Endothelial cell of umbilical vein (primary cell): ENCODE data around the gene NEDD4L. TPM values are rescaled to one million over a fixed set of nuclear protein-coding genes. Genes with fewer than 3 reads are reported as not detected.

Experiments used
- BruUV-seq: library from RNA; stranded (reverse); fragments of 400-500 nt; replicated peaks from 2 replicates; lab custom pipeline; 2021; lab: Mats Ljungman, UMichigan
- CTCF ChIA-PET: fragments of 300-600, 350-600 bp; sonication (Branson Sonifier 250); formaldehyde crosslinking; loops from one replicate; lab custom pipeline; 2021; ENCODE audit warnings: antibody characterized with exemption, inconsistent platforms; lab: Charles Lee
- POLR2A ChIA-PET: fragments of 300-600, 350-600 bp; sonication (Branson Sonifier 250); formaldehyde crosslinking; loops from one replicate; lab custom pipeline; 2021; ENCODE audit warnings: antibody characterized with exemption, inconsistent platforms; lab: Charles Lee
- DNase-seq: peaks from one replicate; pipeline ENCODE4 v3.0.0-alpha.2; 2011; ENCODE audit warnings: low read depth, low spot score
- FAIRE-seq: peaks from 2 replicates; lab custom pipeline; 2011; peaks lifted over from hg19 to GRCh38; lab: Jason Lieb, UNC
- H2AFZ ChIP-seq: 2 replicates; pipeline ENCODE4 v1.6.0; 2012; ENCODE audit warnings: low read depth, low read length, control low read depth, inconsistent platforms
- H3K27ac ChIP-seq: 2 replicates; pipeline ENCODE4 v1.5.1; 2011; ENCODE audit warnings: low read depth, mild to moderate bottlenecking, control low read depth, low read length, moderate library complexity; ENCODE audit not compliant: insufficient read depth
- H3K27me3 ChIP-seq, 2 experiments: 2 replicates each; pipeline versions ENCODE4 v1.6.0 to v1.6.1; 2011; ENCODE audit warnings: low read length in 2 of 2, mixed read lengths in 1 of 2; ENCODE audit not compliant: control insufficient read depth in 2 of 2, insufficient read depth in 2 of 2
- H3K36me3 ChIP-seq, 2 experiments: 2 replicates in 1 of 2; 3 replicates in 1 of 2; pipeline ENCODE4 v1.5.1; 2011; ENCODE audit warnings: low read length in 2 of 2, mild to moderate bottlenecking in 1 of 2, moderate library complexity in 1 of 2; ENCODE audit not compliant: control insufficient read depth in 2 of 2, insufficient read depth in 2 of 2; ENCODE audit errors: extremely low read depth in 1 of 2
- H3K4me1 ChIP-seq: 3 replicates; pipeline ENCODE4 v1.5.1; 2011; ENCODE audit warnings: mild to moderate bottlenecking, low read length; ENCODE audit not compliant: control insufficient read depth, insufficient read depth; ENCODE audit errors: extremely low read depth
- H3K4me2 ChIP-seq: 2 replicates; pipeline ENCODE4 v1.6.1; 2011; ENCODE audit warnings: low read length, control low read depth, mixed read lengths; ENCODE audit not compliant: insufficient read depth
- H3K4me3 ChIP-seq, 3 experiments: fragments of 200-600 bp in 1 of 3; sonication (generic), shearing (Covaris generic) in 1 of 3; replicated peaks in 1 of 3; 2 replicates each; pipeline ENCODE4 v1.5.1; 2011 to 2016; ENCODE audit warnings: control low read depth in 3 of 3, low read length in 3 of 3, mild to moderate bottlenecking in 2 of 3, inconsistent platforms in 1 of 3, low read depth in 1 of 3, moderate library complexity in 1 of 3; ENCODE audit not compliant: insufficient read depth in 1 of 3
- H3K79me2 ChIP-seq: 2 replicates; pipeline ENCODE4 v1.6.0; 2012; ENCODE audit warnings: low read length, inconsistent platforms; ENCODE audit not compliant: control insufficient read depth, insufficient read depth
- H3K9ac ChIP-seq: replicated peaks from 2 replicates; pipeline ENCODE3; 2011; ENCODE audit warnings: low read length, control low read depth; ENCODE audit not compliant: insufficient read depth; ENCODE audit errors: extremely low read depth
- H3K9me1 ChIP-seq: replicated peaks from 3 replicates; pipeline ENCODE4 v1.6.0; 2011; ENCODE audit warnings: mild to moderate bottlenecking, low read length; ENCODE audit not compliant: control insufficient read depth, insufficient read depth; ENCODE audit errors: extremely low read depth
- H3K9me3 ChIP-seq: replicated peaks from 2 replicates; pipeline ENCODE4 v1.5.1; 2012; ENCODE audit warnings: low read length, inconsistent platforms; ENCODE audit not compliant: control insufficient read depth, insufficient read depth
- H4K20me1 ChIP-seq: replicated peaks from 2 replicates; pipeline ENCODE3; 2011; ENCODE audit warnings: mild to moderate bottlenecking, low read length; ENCODE audit not compliant: control insufficient read depth, insufficient read depth; ENCODE audit errors: extremely low read depth
- EZH2 ChIP-seq: IDR thresholded peaks from 2 replicates; pipeline ENCODE4 v1.6.1; 2012; ENCODE audit warnings: borderline replicate concordance, low read depth, mild to moderate bottlenecking, moderate library complexity, low read length, inconsistent platforms; ENCODE audit not compliant: severe bottlenecking
- FOS ChIP-seq: IDR thresholded peaks from 2 replicates; pipeline ENCODE4 v1.6.1; 2011; ENCODE audit warnings: mild to moderate bottlenecking, low read length, moderate library complexity, borderline replicate concordance; ENCODE audit not compliant: insufficient read depth
- GATA2 ChIP-seq: IDR thresholded peaks from 2 replicates; pipeline ENCODE4 v1.7.0; 2011; ENCODE audit warnings: low read depth, mild to moderate bottlenecking, moderate library complexity, mixed read lengths, low read length; ENCODE audit not compliant: insufficient read length, insufficient read depth
- JUN ChIP-seq: IDR thresholded peaks from 2 replicates; pipeline ENCODE4 v1.6.1; 2011; ENCODE audit warnings: borderline replicate concordance, low read depth; ENCODE audit not compliant: insufficient read length, insufficient read depth
- MAX ChIP-seq: IDR thresholded peaks from 2 replicates; pipeline ENCODE4 v1.6.1; 2011; ENCODE audit not compliant: insufficient read depth, insufficient read length
- MYC ChIP-seq: IDR thresholded peaks from one replicate; pipeline ENCODE4 v1.6.1; 2011; ENCODE audit warnings: mild to moderate bottlenecking, low read depth, low read length
- POLR2AphosphoS5 ChIP-seq: IDR thresholded peaks from 2 replicates; pipeline ENCODE4 v1.6.1; 2012; ENCODE audit warnings: low read depth, mild to moderate bottlenecking, control low read depth, low read length, moderate library complexity; ENCODE audit not compliant: insufficient read depth
- dilution Hi-C: fragments of 300-500 bp; cut with MboI; formaldehyde crosslinking; loops from one replicate; pipeline ENCODE4 v1.15.0; 2019; ENCODE audit warnings: low sequenced_read_pairs; ENCODE audit not compliant: extremely low pct_ligation_motif_present
- intact Hi-C: fragments of 100-400 bp; cut with micrococcal nuclease; formaldehyde crosslinking; loops from one replicate; pipeline ENCODE4 v1.10.0; 2022
- polyA plus RNA-seq, 4 experiments: library from polyadenylated mRNA; depleted of rRNA in 3 of 4; stranded (reverse) in 3 of 4; unstranded in 1 of 4; fragments of >200 nt; gene quantifications; 2 replicates each; pipeline versions ENCODE4 v1.2.1 to v1.2.3, GENCODE V29; 2011 to 2012; ENCODE audit warnings: missing spikeins in 1 of 4
- total RNA-seq: library from RNA; stranded (reverse); gene quantifications from 2 replicates; pipeline ENCODE4 v1.2.3, GENCODE V29; 2021
- TF ChIP-seq, protein P1 (sequence below), 2 donors: IDR thresholded peaks; 1 replicate in 1 of 2; 2 replicates in 1 of 2; pipeline ENCODE4 v1.5.1; 2011; ENCODE audit warnings: low read length in 2 of 2, mild to moderate bottlenecking in 2 of 2, moderate library complexity in 2 of 2, control low read depth in 1 of 2, inconsistent platforms in 1 of 2, low read depth in 1 of 2; ENCODE audit not compliant: insufficient read depth in 1 of 2; ENCODE audit errors: extremely low read depth in 1 of 2

NEDD4L gene
- total and polyA plus RNA-seq, 2 donors (not counting 3 experiments of a cell fraction or from before 2014, with no cell fraction given): 20.5 to 78.9 TPM

- DNase-seq (no peak), FAIRE-seq (no peak)
- no peaks in the 10 kb centered on the region for H3K9me3 ChIP-seq
- no peaks in the 10 kb centered on the region for H3K79me2 ChIP-seq
- ChIA-PET CTCF (interaction anchor here (1.0 to 3.1 kb wide), 2 partner anchors 27 to 158 kb away, joined by 3 to 11 read pairs; no protein-coding TSS in a partner anchor), POLR2A (no interaction called here)
- BruUV-seq: no TSS peak
- no peak for TF ChIP-seq FOS
- TF ChIP-seq EZH2: no peak
- TF ChIP-seq MYC: no peak
- TF ChIP-seq JUN: no peak
- no peak for TF ChIP-seq MAX
- no peak for TF ChIP-seq POLR2AphosphoS5
- TF ChIP-seq, protein P1, sequence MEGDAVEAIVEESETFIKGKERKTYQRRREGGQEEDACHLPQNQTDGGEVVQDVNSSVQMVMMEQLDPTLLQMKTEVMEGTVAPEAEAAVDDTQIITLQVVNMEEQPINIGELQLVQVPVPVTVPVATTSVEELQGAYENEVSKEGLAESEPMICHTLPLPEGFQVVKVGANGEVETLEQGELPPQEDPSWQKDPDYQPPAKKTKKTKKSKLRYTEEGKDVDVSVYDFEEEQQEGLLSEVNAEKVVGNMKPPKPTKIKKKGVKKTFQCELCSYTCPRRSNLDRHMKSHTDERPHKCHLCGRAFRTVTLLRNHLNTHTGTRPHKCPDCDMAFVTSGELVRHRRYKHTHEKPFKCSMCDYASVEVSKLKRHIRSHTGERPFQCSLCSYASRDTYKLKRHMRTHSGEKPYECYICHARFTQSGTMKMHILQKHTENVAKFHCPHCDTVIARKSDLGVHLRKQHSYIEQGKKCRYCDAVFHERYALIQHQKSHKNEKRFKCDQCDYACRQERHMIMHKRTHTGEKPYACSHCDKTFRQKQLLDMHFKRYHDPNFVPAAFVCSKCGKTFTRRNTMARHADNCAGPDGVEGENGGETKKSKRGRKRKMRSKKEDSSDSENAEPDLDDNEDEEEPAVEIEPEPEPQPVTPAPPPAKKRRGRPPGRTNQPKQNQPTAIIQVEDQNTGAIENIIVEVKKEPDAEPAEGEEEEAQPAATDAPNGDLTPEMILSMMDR (IDR thresholded peaks at IDR 0.05; ENCODE audit: extremely low read depth in 1 of 2, insufficient read depth in 1 of 2, low read depth in 1 of 2, low read length in 2 of 2): no peak
- no peak for TF ChIP-seq GATA2
- intact Hi-C loops (loop anchor here (5.0 kb wide), 1 partner anchor 157 kb away; no protein-coding TSS in a partner anchor), dilution Hi-C loops (no loop called here)
- H3K9ac ChIP-seq: no peak overlapping the region
- no peaks in the 10 kb centered on the region for H4K20me1 ChIP-seq
- H3K4me1 ChIP-seq: peaks cover 15% of the 10 kb centered on the region
- H3K27me3 ChIP-seq: no peaks in the 10 kb centered on the region
- H3K4me3 ChIP-seq: no peak overlapping the region
- no peak overlapping the region for H3K4me2 ChIP-seq
- peaks cover 0 to 6% of the 10 kb centered on the region in 2 experiments for H3K36me3 ChIP-seq
- no peaks in the 10 kb centered on the region for H3K9me1 ChIP-seq
- no peak overlapping the region for H2AFZ ChIP-seq
- H3K27ac ChIP-seq: no peak overlapping the region
These were observed 291.2 kb downstream of the NEDD4L start for GRCh38 chr18:58335223-58335622.
